ENCODE results near the gene SMIM17. TPM values are rescaled to one million over a fixed set of nuclear protein-coding genes. Genes with fewer than 3 reads are reported as not detected.

The SMIM17 gene
- total and polyA plus RNA-seq, 11 donors: 0.24 to 0.72 (median 0.34) TPM; not detected in 5

DNA sequence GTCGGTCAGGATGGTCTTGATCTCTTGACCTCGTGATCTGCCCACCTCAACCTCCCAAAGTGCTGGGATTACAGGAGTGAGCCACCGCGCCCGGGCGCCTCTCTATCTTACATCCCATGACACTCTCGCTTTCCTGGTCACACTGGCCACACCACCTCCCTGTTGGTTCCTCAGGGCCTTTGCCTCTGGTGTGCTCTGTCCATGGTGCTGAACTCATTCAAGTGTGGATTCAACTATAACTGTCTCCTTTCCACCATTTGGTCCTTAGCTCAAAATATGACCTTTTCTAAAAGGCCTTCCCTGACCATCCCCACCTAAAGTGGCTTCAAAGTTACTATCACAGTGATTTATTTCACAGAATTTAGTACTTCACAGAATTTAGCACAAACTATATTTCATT, 3.7 kb upstream of the SMIM17 start:
- peak in 1 of 4 donors; percentile 50 for ATAC-seq
- Histone ChIP-seq H3K4me1 (no peaks in the 10 kb centered on the region), H3K36me3 (no peaks in the 10 kb centered on the region), H3K27me3 (peaks cover 2 to 25% (median 14%) of the 10 kb centered on the region in 9 donors), H3K9me3 (peaks cover 0 to 75% (median 0%) of the 10 kb centered on the region in 12 donors), H3K27ac (no peak overlapping the region), H3K4me3 (no peak overlapping the region)
- TF ChIP-seq, protein P1, sequence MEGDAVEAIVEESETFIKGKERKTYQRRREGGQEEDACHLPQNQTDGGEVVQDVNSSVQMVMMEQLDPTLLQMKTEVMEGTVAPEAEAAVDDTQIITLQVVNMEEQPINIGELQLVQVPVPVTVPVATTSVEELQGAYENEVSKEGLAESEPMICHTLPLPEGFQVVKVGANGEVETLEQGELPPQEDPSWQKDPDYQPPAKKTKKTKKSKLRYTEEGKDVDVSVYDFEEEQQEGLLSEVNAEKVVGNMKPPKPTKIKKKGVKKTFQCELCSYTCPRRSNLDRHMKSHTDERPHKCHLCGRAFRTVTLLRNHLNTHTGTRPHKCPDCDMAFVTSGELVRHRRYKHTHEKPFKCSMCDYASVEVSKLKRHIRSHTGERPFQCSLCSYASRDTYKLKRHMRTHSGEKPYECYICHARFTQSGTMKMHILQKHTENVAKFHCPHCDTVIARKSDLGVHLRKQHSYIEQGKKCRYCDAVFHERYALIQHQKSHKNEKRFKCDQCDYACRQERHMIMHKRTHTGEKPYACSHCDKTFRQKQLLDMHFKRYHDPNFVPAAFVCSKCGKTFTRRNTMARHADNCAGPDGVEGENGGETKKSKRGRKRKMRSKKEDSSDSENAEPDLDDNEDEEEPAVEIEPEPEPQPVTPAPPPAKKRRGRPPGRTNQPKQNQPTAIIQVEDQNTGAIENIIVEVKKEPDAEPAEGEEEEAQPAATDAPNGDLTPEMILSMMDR (IDR thresholded peaks at IDR 0.05): no peak
- no peak for TF ChIP-seq POLR2A (IDR thresholded peaks at IDR 0.05)
- DNase-seq: no peak
- 21 to 42% (median 37%) methylated on average over 7 of the region's 7 CpGs for WGBS, 4 donors
- intact Hi-C loops (cut with DNase I): no loop called here

DNA sequence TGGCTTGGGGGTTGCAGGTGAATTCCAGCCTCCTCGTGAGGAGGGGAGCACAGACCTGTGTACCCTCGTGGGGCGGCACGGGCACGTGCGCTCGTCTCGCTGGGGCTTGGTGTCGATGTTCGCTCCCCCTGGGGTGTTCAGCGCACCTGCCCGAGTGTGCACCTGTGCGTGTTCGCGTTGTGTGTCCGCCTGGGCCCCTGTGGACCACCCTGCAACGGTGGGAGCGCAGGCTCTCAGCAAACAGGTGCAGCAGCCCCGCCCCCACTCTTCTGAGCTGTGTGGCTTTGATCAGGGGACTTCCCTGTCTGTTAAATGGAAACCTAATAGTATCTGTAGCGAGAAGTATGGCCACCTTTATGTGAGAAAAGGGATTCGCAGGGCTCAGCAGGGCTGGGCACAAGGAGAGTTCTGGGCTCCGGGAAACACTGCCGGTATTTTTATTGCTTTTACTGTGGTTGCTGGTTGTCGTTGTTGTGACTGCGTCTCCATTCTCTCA, 549 bp downstream of the SMIM17 start:
- no peak for ATAC-seq
- Histone ChIP-seq H3K27ac (no peak overlapping the region), H3K4me3 (no peak overlapping the region), H3K36me3 (no peaks in the 10 kb centered on the region), H3K4me1 (no peaks in the 10 kb centered on the region), H3K9me3 (peaks cover 0 to 53% (median 0%) of the 10 kb centered on the region in 12 donors), H3K27me3 (peaks cover 2 to 32% (median 17%) of the 10 kb centered on the region in 9 donors)
- no peak for TF ChIP-seq POLR2A (IDR thresholded peaks at IDR 0.05)
- TF ChIP-seq, protein P1 (IDR thresholded peaks at IDR 0.05): no peak
- DNase-seq: no peak
- intact Hi-C loops (cut with DNase I): no loop called here
- WGBS, 4 donors: 17 to 41% (median 24%) methylated on average over 6 to 25 of the region's 25 CpGs

GRCh38 chr19:56654151-56654550, 11.2 kb downstream of the SMIM17 start:
- ATAC-seq: no peak
- intact Hi-C loops (cut with DNase I): no loop called here
- H3K4me3 ChIP-seq: no peak overlapping the region
- no peaks in the 10 kb centered on the region for H3K36me3 ChIP-seq
- H3K9me3 ChIP-seq: peaks cover 0 to 18% (median 1%) of the 10 kb centered on the region in 12 donors
- H3K27ac ChIP-seq: no peak overlapping the region
- no peaks in the 10 kb centered on the region for H3K4me1 ChIP-seq
- no peak for TF ChIP-seq POLR2A (IDR thresholded peaks at IDR 0.05)
- TF ChIP-seq, protein P1 (IDR thresholded peaks at IDR 0.05): no peak
- no peak for DNase-seq
- H3K27me3 ChIP-seq: no peaks in the 10 kb centered on the region
- 68 to 80% (median 78%) methylated on average over 3 of the region's 3 CpGs for WGBS, 4 donors

GRCh38 chr19:56660381-56661107, 17.6 kb downstream of the SMIM17 start:
- peak; percentile 20 to 82 (median 75) for ATAC-seq
- WGBS, 4 donors: 12 to 18% (median 15%) methylated on average over 27 to 32 of the region's 32 CpGs
- peak; percentile 17 to 80 (median 58) for DNase-seq
- Histone ChIP-seq H3K27me3 (no peaks in the 10 kb centered on the region), H3K4me1 (peaks cover 0 to 10% (median 3%) of the 10 kb centered on the region in 12 donors), H3K27ac (no peak overlapping the region), H3K4me3 (peak overlapping the region in 10 of 12 donors; percentile 1 to 30 (median 22)), H3K9me3 (peaks cover 0 to 37% (median 0%) of the 10 kb centered on the region in 12 donors), H3K36me3 (peaks cover 0 to 34% (median 19%) of the 10 kb centered on the region in 9 donors)
- TF ChIP-seq, protein P1 (IDR thresholded peaks at IDR 0.05): peak; percentile 26 to 62 (median 46)
- TF ChIP-seq POLR2A (IDR thresholded peaks at IDR 0.05): no peak
- intact Hi-C loops (cut with DNase I): loop anchor here in 1 of 10 donors (5.0 to 10.0 kb wide), 2 partner anchors 57 to 156 kb away; partner anchors contain the start of gene ZNF471
